Epithelial cell of esophagus (primary cell): ENCODE results near the gene NAALADL1.

ENCODE experiments used
- DNase-seq: peaks from one replicate; pipeline ENCODE4 v3.0.0; 2010; ENCODE audit warnings: low read depth
- H3K4me3 ChIP-seq: 2 replicates; pipeline ENCODE4 v1.5.1; 2011; ENCODE audit warnings: mild to moderate bottlenecking, low read length, control low read depth
- CTCF ChIP-seq: IDR thresholded peaks from 2 replicates; pipeline ENCODE4 v1.5.1; 2011; ENCODE audit warnings: low read depth, mild to moderate bottlenecking, low read length, control low read depth, inconsistent platforms; ENCODE audit not compliant: insufficient read depth; ENCODE audit errors: missing control alignments

NAALADL1 gene

GRCh38 chr11:65003282-65003681, 55.1 kb downstream of the NAALADL1 start:
- no peak overlapping the region for H3K4me3 ChIP-seq
- TF ChIP-seq CTCF, result no peak
- DNase-seq, result peak; percentile 59

GRCh38 chr11:65002706-65003105, 55.6 kb downstream of the NAALADL1 start:
- no peak overlapping the region for H3K4me3 ChIP-seq
- no peak for TF ChIP-seq CTCF
- no peak for DNase-seq

GRCh38 chr11:64999478-64999877, 58.9 kb downstream of the NAALADL1 start:
- DNase-seq, result no peak
- TF ChIP-seq CTCF, result no peak
- H3K4me3 ChIP-seq, result no peak overlapping the region

GRCh38 chr11:64998690-64999431, 59.5 kb downstream of the NAALADL1 start:
- no peak overlapping the region for H3K4me3 ChIP-seq
- DNase-seq, result no peak
- no peak for TF ChIP-seq CTCF

GRCh38 chr11:64998141-64998540, 60.2 kb downstream of the NAALADL1 start:
- DNase-seq, result no peak
- H3K4me3 ChIP-seq, result no peak overlapping the region
- TF ChIP-seq CTCF, result no peak

GRCh38 chr11:64996710-64997380, 61.5 kb downstream of the NAALADL1 start, which contains the start of gene BATF2:
Gene BATF2, minus strand, starts transcription at chr11:64996971. Its CDS starts 57 bp downstream, at chr11:64996914.
- no peak within 1 kb of the TSS for H3K4me3 ChIP-seq
- TF ChIP-seq CTCF, result no peak
- peak; percentile 32 for DNase-seq

- H3K4me3 ChIP-seq, result no peak overlapping the region
- TF ChIP-seq CTCF, result no peak
- DNase-seq, result no peak
Measured at GRCh38 chr11:64996327-64996709, 62.0 kb downstream of the NAALADL1 start.
